HCT116 (cell line): ENCODE measurements around the gene FHIT. TPM values are rescaled to one million over a fixed set of nuclear protein-coding genes. Genes with fewer than 3 reads are reported as not detected.

Source experiments
- ATAC-seq: fragments of 200-7000 bp; cut with Tn5 transposase; 2 replicates; pipeline ENCODE4 v1.9.1; 2020; ENCODE audit warnings: mild to moderate bottlenecking, moderate library complexity
- BruUV-seq: library from RNA; stranded (reverse); fragments of 400-500 nt; replicated peaks from 2 replicates; lab custom pipeline; 2021; lab: Mats Ljungman, UMichigan
- CTCF ChIA-PET: fragments of 300-600 bp; sonication (Branson Sonifier 250); formaldehyde crosslinking; loops from one replicate; lab custom pipeline; 2021; ENCODE audit warnings: antibody characterized with exemption; lab: Charles Lee
- POLR2A ChIA-PET: fragments of 300-600, 350-600 bp; sonication (Branson Sonifier 250); formaldehyde crosslinking; loops from one replicate; lab custom pipeline; 2021; ENCODE audit warnings: antibody characterized with exemption; lab: Charles Lee
- RAD21 ChIA-PET, 2 experiments: fragments of 300-600 bp; sonication (Branson Sonifier 250); formaldehyde crosslinking; loops; one replicate each; lab custom pipeline; 2023; ENCODE audit warnings: low total read pairs in 2 of 2; ENCODE audit not compliant: uncharacterized antibody in 2 of 2, unreplicated experiment in 2 of 2, low non-redundant PET in 1 of 2; lab: Charles Lee
- DNase-seq: peaks from one replicate; pipeline ENCODE4 v3.0.0-alpha.2; 2010; ENCODE audit warnings: low read depth, low spot score
- H2AFZ ChIP-seq: fragments of 200-600 bp; shearing (Covaris generic), sonication (generic); 2 replicates; pipeline ENCODE4 v1.6.1; 2017; ENCODE audit warnings: low read depth, mixed run types, mixed read lengths, antibody characterized with exemption, low read length; ENCODE audit not compliant: poor library complexity, severe bottlenecking
- H3K27ac ChIP-seq: 2 replicates; pipeline ENCODE4 v1.5.1; 2012; ENCODE audit warnings: low read depth, low read length
- H3K27me3 ChIP-seq: fragments of 200-600 bp; sonication (generic); 2 replicates; pipeline ENCODE4 v1.6.1; 2016; ENCODE audit warnings: mixed run types, low read length, mixed read lengths; ENCODE audit not compliant: insufficient read depth
- H3K36me3 ChIP-seq, 2 experiments: fragments of 200-500 bp in 1 of 2; fragments of 200-600 bp in 1 of 2; sonication (Bioruptor generic) in 1 of 2; sonication (generic) in 1 of 2; 2 replicates each; pipeline versions ENCODE4 v1.5.1 to v1.6.1; 2014 to 2016; ENCODE audit warnings: low read length in 2 of 2, inconsistent platforms in 1 of 2, mixed read lengths in 1 of 2, mixed run types in 1 of 2; ENCODE audit not compliant: insufficient read depth in 2 of 2, control insufficient read depth in 1 of 2
- H3K4me1 ChIP-seq, 2 experiments: fragments of 200-600 bp in 1 of 2; sonication (generic) in 1 of 2; 2 replicates each; pipeline versions ENCODE4 v1.5.1 to v1.6.1; 2012 to 2017; ENCODE audit warnings: low read length in 2 of 2, inconsistent platforms in 1 of 2, mild to moderate bottlenecking in 1 of 2, mixed read lengths in 1 of 2, mixed run types in 1 of 2, moderate library complexity in 1 of 2; ENCODE audit not compliant: insufficient read depth in 2 of 2, control insufficient read depth in 1 of 2
- H3K4me2 ChIP-seq: fragments of 200-600 bp; sonication (generic); 2 replicates; pipeline ENCODE4 v1.6.1; 2017; ENCODE audit warnings: mixed run types, low read length, mixed read lengths
- H3K4me3 ChIP-seq, 2 experiments: fragments of 200-600 bp in 1 of 2; sonication (generic) in 1 of 2; replicated peaks in 1 of 2; 2 replicates each; pipeline ENCODE4 v1.5.1; 2011 to 2016; ENCODE audit warnings: low read length in 2 of 2, control low read depth in 1 of 2, low read depth in 1 of 2, mild to moderate bottlenecking in 1 of 2, mixed read lengths in 1 of 2, mixed run types in 1 of 2
- H3K79me2 ChIP-seq: fragments of 200-600 bp; sonication (generic); 2 replicates; pipeline ENCODE4 v1.6.1; 2017; ENCODE audit warnings: mild to moderate bottlenecking, mixed run types, low read length, moderate library complexity, mixed read lengths; ENCODE audit not compliant: insufficient read depth
- H3K9ac ChIP-seq: fragments of 200-600 bp; sonication (generic); 2 replicates; pipeline ENCODE4 v1.6.1; 2016; ENCODE audit warnings: low read length, mixed read lengths
- H3K9me2 ChIP-seq: fragments of 200-600 bp; sonication (generic), shearing (Covaris generic); 2 replicates; pipeline ENCODE4 v1.6.1; 2017; ENCODE audit warnings: mixed run types, mild to moderate bottlenecking, moderate library complexity; ENCODE audit not compliant: insufficient read depth
- H3K9me3 ChIP-seq, 2 experiments: fragments of 200-500 bp in 1 of 2; fragments of 200-600 bp in 1 of 2; sonication (Bioruptor generic) in 1 of 2; sonication (generic) in 1 of 2; 2 replicates each; pipeline ENCODE4 v1.6.1; 2014 to 2017; ENCODE audit warnings: low read length in 2 of 2, mixed read lengths in 2 of 2, inconsistent platforms in 1 of 2, low read depth in 1 of 2, mild to moderate bottlenecking in 1 of 2, mixed run types in 1 of 2, moderate library complexity in 1 of 2; ENCODE audit not compliant: control insufficient read depth in 1 of 2, insufficient read depth in 1 of 2
- H4K20me1 ChIP-seq: fragments of 200-600 bp; sonication (generic), shearing (Covaris generic); 2 replicates; pipeline ENCODE4 v1.6.1; 2017; ENCODE audit warnings: mixed run types, mild to moderate bottlenecking, moderate library complexity; ENCODE audit not compliant: insufficient read depth
- CEBPB ChIP-seq: IDR thresholded peaks from 2 replicates; pipeline ENCODE4 v1.6.1; 2012; ENCODE audit warnings: low read depth
- CTCF ChIP-seq, 3 experiments: fragments of 200-600 bp in 1 of 3; sonication (generic) in 1 of 3; IDR thresholded peaks in 2 of 3; conservative IDR thresholded peaks in 1 of 3; 2 replicates each; pipeline ENCODE4 v1.5.1; 2012 to 2017; ENCODE audit warnings: low read depth in 2 of 3, low read length in 2 of 3, antibody characterized with exemption in 1 of 3, borderline replicate concordance in 1 of 3, control low read depth in 1 of 3, mild to moderate bottlenecking in 1 of 3, mixed read lengths in 1 of 3, mixed run types in 1 of 3, moderate library complexity in 1 of 3; ENCODE audit not compliant: insufficient read depth in 1 of 3
- EZH2 ChIP-seq: fragments of 200-600 bp; sonication (generic); IDR thresholded peaks from 2 replicates; pipeline ENCODE4 v1.6.1; 2017; ENCODE audit warnings: antibody characterized with exemption, mixed run types
- JUND ChIP-seq: IDR thresholded peaks from 2 replicates; pipeline ENCODE4 v1.6.1; 2012
- MAX ChIP-seq: IDR thresholded peaks from 2 replicates; pipeline ENCODE4 v1.6.1; 2012
- POLR2A ChIP-seq: IDR thresholded peaks from 2 replicates; pipeline ENCODE4 v1.7.0; 2011; ENCODE audit warnings: borderline replicate concordance; ENCODE audit not compliant: insufficient read depth, insufficient read length; ENCODE audit errors: extremely low read depth
- REST ChIP-seq: IDR thresholded peaks from 2 replicates; pipeline ENCODE4 v1.6.1; 2012; ENCODE audit warnings: low read depth
- SIN3A ChIP-seq: IDR thresholded peaks from 2 replicates; pipeline ENCODE4 v1.6.1; 2012; ENCODE audit warnings: low read depth
- SRF ChIP-seq: IDR thresholded peaks from 2 replicates; pipeline ENCODE4 v1.6.1; 2012; ENCODE audit warnings: low read depth
- TCF7L2 ChIP-seq: IDR thresholded peaks from 2 replicates; pipeline ENCODE4 v1.7.0; 2011; ENCODE audit warnings: borderline replicate concordance, inconsistent platforms; ENCODE audit not compliant: insufficient read depth, insufficient read length; ENCODE audit errors: extremely low read depth
- ZNF274 ChIP-seq: fragments of 200-500 bp; sonication (Bioruptor generic); IDR thresholded peaks from 2 replicates; pipeline ENCODE4 v1.6.1; 2014; ENCODE audit warnings: mild to moderate bottlenecking, low read depth, low read length, inconsistent platforms
- intact Hi-C: fragments of 100-400 bp; cut with micrococcal nuclease; formaldehyde crosslinking; loops from 2 replicates; pipeline ENCODE4 v1.10.0; 2022
- total RNA-seq: library from RNA; stranded (reverse); gene quantifications from one replicate; pipeline ENCODE4 v1.2.1, GENCODE V29; 2021; ENCODE audit not compliant: unreplicated experiment

The FHIT gene
- total RNA-seq, 1 experiment from 2014 or later: 20.1 TPM

- H3K79me2 ChIP-seq: no peaks in the 10 kb centered on the region
- H4K20me1 ChIP-seq: no peaks in the 10 kb centered on the region
- H3K27ac ChIP-seq: no peak overlapping the region
- intact Hi-C loops: no loop called here
- H3K9me3 ChIP-seq: no peaks in the 10 kb centered on the region
- no peak overlapping the region for H3K4me3 ChIP-seq
- ChIA-PET POLR2A (no interaction called here), CTCF (no interaction called here), RAD21 (no interaction called here)
- H3K4me2 ChIP-seq: no peak overlapping the region
- DNase-seq (no peak), ATAC-seq (no peak)
- BruUV-seq: no TSS peak
- no peaks in the 10 kb centered on the region for H3K9me2 ChIP-seq
- H3K9ac ChIP-seq: no peak overlapping the region
- no peaks in the 10 kb centered on the region for H3K27me3 ChIP-seq
- TF ChIP-seq ZNF274: no peak
- no peak for TF ChIP-seq EZH2
- TF ChIP-seq SRF: no peak
- TF ChIP-seq JUND: no peak
- no peak for TF ChIP-seq CEBPB
- no peak for TF ChIP-seq TCF7L2
- no peak for TF ChIP-seq REST
- no peak for TF ChIP-seq MAX
- no peak for TF ChIP-seq CTCF (IDR thresholded peaks at IDR 0.05 in 2 of 3, conservative IDR thresholded peaks at IDR 0.05 in 1 of 3; ENCODE audit: borderline replicate concordance in 1 of 3, insufficient read depth in 1 of 3, low read depth in 2 of 3, low read length in 2 of 3)
- no peak for TF ChIP-seq SIN3A
- TF ChIP-seq POLR2A: no peak
- no peaks in the 10 kb centered on the region for H3K4me1 ChIP-seq
- H3K36me3 ChIP-seq: no peaks in the 10 kb centered on the region
- H2AFZ ChIP-seq: no peak overlapping the region
These were observed 134.0 kb downstream of the FHIT start for GRCh38 chr3:61117045-61117898.
